ENCODE measurements around the gene KCNQ4. TPM values are rescaled to one million over a fixed set of nuclear protein-coding genes. Genes with fewer than 3 reads are reported as not detected.

KCNQ4 gene
- total RNA-seq, 2 donors from 2014 or later, result 1.0 to 1.7 TPM

DNA sequence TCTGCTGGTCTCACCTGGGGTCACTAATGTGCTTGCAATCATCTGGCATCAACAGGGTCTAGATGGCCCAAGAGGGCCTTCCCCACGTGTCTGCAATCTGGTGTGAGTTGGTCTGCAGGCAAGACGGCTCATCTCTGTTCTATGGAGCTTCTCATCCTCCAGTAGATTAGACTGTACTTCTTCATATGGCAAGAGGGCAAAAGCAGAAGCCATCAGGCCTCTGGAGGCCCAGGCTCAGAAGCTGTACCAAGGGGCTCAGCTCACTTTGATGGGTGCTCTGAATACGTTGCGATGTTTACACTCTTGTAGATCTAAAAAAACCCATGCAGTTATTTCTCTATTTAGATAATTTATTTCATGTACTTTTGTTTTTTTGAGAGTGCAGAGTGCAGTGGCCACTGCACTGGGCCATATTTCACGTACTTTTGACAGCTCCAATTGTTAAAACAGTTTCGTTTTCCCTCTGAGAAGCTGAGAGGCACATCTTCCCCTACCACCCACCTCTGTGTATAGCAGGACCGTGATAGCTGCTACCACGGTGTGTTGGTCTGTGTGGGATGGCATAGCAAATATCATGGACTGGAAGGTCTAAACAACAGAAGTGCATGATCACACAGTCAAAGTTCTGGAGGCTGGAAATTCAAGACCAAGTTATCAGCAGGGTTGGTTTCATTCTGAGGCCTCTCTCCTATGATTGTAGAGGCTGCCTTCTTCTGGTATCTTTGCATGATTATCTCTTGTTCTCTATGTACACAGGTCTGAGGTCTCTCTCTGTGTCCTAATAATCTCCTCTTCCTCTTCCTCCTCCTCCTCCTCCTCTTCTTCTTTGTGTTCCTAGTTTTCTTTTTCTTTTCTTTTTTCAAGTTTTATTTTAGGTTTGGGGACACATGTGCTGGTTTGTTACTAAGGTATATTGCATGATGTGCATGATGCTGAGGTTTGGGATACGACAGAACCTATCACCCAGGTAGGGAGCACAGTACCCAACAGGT, 61.6 kb downstream of the KCNQ4 start:
- no peaks in the 10 kb centered on the region for H3K4me1 ChIP-seq
- H3K27ac ChIP-seq, result no peak overlapping the region
- TF ChIP-seq, protein P1, sequence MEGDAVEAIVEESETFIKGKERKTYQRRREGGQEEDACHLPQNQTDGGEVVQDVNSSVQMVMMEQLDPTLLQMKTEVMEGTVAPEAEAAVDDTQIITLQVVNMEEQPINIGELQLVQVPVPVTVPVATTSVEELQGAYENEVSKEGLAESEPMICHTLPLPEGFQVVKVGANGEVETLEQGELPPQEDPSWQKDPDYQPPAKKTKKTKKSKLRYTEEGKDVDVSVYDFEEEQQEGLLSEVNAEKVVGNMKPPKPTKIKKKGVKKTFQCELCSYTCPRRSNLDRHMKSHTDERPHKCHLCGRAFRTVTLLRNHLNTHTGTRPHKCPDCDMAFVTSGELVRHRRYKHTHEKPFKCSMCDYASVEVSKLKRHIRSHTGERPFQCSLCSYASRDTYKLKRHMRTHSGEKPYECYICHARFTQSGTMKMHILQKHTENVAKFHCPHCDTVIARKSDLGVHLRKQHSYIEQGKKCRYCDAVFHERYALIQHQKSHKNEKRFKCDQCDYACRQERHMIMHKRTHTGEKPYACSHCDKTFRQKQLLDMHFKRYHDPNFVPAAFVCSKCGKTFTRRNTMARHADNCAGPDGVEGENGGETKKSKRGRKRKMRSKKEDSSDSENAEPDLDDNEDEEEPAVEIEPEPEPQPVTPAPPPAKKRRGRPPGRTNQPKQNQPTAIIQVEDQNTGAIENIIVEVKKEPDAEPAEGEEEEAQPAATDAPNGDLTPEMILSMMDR (IDR thresholded peaks at IDR 0.05), result no peak
- DNase-seq (ENCODE audit: low spot score), result no peak
- H3K27me3 ChIP-seq, result no peaks in the 10 kb centered on the region
- peaks cover 0 to 10% of the 10 kb centered on the region in 2 donors for H3K9me3 ChIP-seq
- H3K4me3 ChIP-seq, result no peak overlapping the region
- H3K36me3 ChIP-seq, result no peaks in the 10 kb centered on the region

DNA sequence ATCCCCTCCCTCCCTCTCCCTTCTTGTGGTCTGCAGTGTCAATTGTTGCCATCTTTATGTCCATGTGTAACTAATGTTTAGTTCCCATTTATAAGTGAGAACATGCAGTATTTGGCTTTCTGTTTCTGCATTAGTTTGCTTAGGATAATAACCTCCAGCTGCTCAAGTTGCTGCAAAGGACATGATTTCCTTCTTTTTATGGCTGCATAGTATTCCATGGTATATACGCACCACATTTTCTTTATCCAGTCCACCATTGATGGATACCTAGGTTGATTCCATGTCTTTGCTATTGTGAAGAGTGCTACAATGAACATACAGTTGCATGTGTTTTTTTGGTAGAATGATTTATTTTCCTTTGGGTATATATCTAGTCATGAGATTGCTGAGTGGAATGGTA, 62.3 kb downstream of the KCNQ4 start:
- no peak overlapping the region for H3K4me3 ChIP-seq
- no peak overlapping the region for H3K27ac ChIP-seq
- H3K9me3 ChIP-seq, result peaks cover 0 to 10% of the 10 kb centered on the region in 2 donors
- H3K36me3 ChIP-seq, result no peaks in the 10 kb centered on the region
- H3K27me3 ChIP-seq, result no peaks in the 10 kb centered on the region
- TF ChIP-seq, protein P1 (IDR thresholded peaks at IDR 0.05), result no peak
- no peaks in the 10 kb centered on the region for H3K4me1 ChIP-seq
- no peak for DNase-seq (ENCODE audit: low spot score)

DNA sequence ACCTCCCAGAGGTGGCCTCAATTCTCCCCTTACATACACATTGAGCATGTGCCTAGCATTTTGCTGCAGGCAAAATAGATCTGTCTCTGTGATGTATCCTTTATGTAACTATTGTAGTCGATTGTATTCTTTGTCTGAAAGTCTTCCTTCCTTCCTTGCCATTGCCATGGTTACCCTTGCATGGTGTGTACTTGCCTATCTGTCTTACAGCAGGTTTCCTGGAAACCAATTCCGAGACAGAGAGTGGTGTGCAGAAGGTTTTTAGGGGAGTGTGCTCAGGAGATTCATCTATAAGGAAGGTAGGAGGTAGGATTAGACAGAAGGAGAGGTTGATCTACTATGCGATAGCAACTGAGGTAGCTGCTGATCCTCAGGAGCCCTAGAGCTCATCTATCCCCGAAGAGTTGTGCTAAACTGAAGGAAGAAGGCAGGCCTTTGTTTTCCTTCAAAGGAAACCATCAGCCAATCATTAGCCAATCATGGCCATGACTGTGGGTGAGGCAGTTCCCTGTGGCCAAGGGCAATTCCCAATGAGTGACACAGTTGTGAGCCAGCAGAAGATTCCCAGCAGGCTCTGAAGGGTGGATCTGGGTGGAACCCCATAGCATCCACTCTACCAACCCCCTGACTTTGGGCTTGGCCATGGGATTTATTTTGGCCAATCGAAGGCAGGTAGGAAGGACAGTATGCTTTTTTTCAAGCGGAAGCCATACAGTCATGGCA, 63.6 kb downstream of the KCNQ4 start:
- Histone ChIP-seq H3K36me3 (no peaks in the 10 kb centered on the region), H3K4me1 (no peaks in the 10 kb centered on the region), H3K27me3 (no peaks in the 10 kb centered on the region), H3K9me3 (peaks cover 0 to 9% of the 10 kb centered on the region in 2 donors), H3K4me3 (no peak overlapping the region), H3K27ac (no peak overlapping the region)
- DNase-seq (ENCODE audit: low spot score), result no peak
- TF ChIP-seq, protein P1 (IDR thresholded peaks at IDR 0.05), result no peak

DNA sequence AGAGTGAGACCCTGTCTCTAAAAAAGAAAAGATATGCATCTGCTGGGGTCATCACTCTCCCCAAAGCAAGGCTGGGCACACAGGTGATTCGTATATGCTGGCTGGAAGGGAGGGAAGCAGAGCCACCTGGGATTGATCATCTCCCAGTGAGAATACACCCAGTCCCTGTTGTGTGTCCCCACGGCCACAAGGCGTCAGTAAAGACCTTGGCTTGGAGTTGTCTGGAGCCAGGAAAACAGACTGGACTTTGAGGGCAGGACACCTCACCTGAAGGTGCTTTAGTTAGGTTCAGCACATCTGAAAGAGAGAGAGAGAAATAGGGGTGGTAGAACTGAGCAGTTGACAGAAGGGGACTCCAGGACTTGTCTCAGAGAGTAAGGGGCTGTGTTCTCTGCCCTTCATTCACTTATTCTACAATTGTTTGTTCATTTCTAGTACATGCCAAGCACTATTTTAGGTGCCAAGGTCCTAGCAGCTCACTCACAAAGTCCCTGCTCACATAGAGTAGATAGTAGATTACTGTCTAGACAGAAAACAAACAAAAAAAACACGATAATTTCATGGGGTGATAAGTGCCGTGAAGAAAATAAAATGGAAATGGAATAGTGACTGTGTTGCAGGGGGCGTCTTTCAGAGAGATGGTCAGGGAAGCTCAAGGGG, 65.1 kb downstream of the KCNQ4 start:
- H3K4me3 ChIP-seq, result no peak overlapping the region
- H3K27ac ChIP-seq, result no peak overlapping the region
- no peaks in the 10 kb centered on the region for H3K4me1 ChIP-seq
- H3K36me3 ChIP-seq, result no peaks in the 10 kb centered on the region
- TF ChIP-seq, protein P1 (IDR thresholded peaks at IDR 0.05), result peak; percentile 84 to 90
- H3K27me3 ChIP-seq, result no peaks in the 10 kb centered on the region
- no peaks in the 10 kb centered on the region for H3K9me3 ChIP-seq
- peak; percentile 74 for DNase-seq (ENCODE audit: low spot score)

DNA sequence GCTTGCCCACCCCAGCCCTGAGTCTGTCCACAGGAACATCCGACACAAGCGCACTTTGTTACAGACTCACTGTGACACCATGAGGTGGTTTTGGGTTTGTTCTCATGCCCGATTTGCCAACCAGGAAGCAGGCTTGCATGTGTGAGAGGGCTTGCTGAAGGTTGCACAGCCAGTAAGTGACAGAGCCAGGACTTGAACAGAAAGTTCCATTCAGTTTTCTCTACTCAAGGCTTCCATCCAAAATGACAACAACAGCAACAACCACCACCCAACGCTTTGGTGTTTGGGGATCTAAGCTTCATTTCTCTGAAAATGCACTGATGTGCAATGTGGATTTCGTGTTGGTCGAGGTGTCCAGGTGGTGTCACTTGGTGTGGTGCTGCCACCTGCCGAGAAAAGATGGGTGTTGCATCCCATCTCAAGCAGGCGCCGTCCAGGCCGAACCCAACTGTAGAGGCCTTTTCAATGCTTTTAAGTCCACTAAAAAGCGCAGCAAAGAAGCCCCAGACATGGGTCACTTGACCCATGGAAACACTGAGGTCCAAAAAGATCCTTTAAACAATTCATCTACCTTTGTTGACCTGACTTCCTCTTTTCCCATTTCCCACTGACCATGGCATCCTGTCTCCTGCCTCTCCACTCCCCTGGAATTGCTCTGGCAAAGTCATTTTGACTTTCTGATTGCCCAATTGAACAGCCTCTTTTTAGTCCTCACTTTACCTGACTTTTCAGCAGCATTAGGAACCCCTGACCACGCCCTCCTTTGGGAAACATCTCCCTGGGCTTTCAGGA, 66.4 kb downstream of the KCNQ4 start:
- no peaks in the 10 kb centered on the region for H3K4me1 ChIP-seq

More for the DNA sequence above, 66.4 kb downstream of the KCNQ4 start:
- H3K9me3 ChIP-seq, result no peaks in the 10 kb centered on the region
- no peaks in the 10 kb centered on the region for H3K36me3 ChIP-seq
- TF ChIP-seq, protein P1 (IDR thresholded peaks at IDR 0.05), result peak; percentile 82 to 96
- H3K27me3 ChIP-seq, result no peaks in the 10 kb centered on the region
- H3K27ac ChIP-seq, result no peak overlapping the region
- DNase-seq (ENCODE audit: low spot score), result peak; percentile 79
- no peak overlapping the region for H3K4me3 ChIP-seq
